HG02642 (cell line): ENCODE data around the gene MARCHF11.

Experiments used
- ATAC-seq: cut with Tn5 transposase; IDR thresholded peaks from one replicate; pipeline ENCODE4 v1.9.1; 2021; ENCODE audit warnings: mild to moderate bottlenecking; ENCODE audit not compliant: unreplicated experiment, poor library complexity

Gene MARCHF11

DNA sequence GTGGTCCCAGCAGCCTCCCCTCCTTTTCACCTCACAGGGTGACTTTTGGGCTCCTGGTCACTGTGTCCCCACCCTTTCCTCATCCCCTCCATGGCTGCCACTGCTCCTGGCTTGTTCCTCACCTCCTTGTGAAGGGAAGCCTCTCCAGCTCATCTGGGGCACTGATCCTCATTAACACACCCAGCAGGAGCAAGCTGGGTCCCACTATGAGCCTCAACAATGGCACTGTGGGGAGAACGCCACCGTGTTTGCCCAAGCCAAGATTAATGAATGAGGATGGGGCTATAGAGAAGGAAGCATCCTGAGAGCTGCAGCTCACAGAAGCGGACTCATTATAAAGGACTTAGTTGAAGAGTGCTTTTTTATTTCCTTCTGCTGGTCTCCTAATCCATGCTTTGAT, 118.4 kb downstream of the MARCHF11 start:
- ATAC-seq, result no peak

DNA sequence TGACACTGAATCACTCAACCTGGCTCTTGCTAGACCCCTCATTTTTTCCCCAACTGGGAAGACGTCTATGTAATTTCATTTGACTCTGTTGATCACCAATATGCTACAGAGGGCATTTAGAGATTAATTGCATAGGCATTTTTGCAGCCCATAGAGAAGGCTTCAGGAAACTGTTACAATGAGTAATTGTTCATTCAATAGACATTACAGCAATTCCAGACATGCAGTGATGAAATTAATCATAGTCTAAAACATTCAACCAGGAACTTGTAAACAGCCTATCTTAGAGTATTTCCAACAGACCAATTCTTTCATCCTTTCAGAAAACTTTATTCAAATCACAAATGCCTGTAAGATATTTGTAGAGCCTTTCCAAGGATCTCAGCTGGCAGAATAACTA, 122.3 kb downstream of the MARCHF11 start:
- no peak for ATAC-seq

DNA sequence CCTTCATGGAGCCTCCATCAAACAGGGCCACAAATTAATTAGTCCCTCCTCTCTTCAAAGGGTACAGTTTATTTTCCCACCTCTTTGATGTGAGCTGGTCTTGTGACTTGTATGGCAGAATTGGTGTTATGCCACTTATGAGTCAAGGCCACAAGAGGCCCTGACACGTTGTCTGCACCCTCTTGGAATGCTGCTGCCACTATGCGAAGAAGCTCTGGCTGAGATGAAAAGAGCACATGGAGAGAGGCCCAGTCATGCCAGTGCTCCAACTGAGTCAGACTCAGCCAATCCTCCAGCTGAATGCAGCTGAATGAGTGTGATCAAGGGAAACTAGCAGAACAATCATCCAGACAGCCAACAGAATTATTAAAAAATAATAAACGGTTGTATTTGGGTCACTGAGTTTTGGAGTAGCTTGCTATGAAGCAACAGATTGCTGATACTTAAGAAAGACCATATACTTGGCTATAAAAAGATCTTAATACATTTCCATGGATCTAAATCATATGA, 128.3 kb downstream of the MARCHF11 start:
- no peak for ATAC-seq

DNA sequence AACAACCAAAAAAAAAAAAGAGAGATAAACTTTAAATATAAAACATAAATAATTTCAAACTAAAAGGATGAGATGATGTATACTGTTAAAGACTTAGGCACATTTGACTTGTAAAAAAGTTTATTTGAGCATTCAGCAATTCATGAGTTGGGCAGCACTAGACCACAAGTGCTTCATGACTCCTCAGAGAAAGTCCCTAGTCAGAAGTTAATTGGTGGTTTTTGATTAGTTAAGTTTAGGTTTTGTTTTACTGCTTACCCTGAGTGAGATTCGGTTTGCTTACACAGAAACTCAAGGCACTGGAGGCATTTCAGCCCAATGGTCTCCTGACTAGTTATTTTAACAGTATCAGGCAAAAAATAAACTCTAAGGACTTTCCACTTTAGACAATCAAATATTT, 129.2 kb downstream of the MARCHF11 start:
- ATAC-seq, result no peak

DNA sequence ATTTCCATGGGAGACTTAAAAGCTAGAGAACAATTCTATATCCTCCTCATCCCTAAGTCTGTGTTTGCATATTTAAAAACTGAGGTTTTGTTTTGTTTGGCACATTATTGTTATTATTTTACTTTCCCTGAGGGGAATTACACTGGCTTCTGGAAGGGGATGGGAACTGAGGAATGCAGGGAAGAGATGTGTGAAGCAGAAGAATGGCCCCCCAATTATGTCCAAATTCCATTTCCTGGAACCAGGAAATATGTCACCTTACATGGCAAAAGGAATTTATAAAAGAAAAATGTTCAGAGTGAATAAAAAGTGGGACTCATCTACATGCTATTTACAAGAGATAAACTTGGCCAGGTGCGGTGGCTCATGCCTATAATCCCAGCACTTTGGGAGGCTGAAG, 129.8 kb downstream of the MARCHF11 start:
- no peak for ATAC-seq

DNA sequence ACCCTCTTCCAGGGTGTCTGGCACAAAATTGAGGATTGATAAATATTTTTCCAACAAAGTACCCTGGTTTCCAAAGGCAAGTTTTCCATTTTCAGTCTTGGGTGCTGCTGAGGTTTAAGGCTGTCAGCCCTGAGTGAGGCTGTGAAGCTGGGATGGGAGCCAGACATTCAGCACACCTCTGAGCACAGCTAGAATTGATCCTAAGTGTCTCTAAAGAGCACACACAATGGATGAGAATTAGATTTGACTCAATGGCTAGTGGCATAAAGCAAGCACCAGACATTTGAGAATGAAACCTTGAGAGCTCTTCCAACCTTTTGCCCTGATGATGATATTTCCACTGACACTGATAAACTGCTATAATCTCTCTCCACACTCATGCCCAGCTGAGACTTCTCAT, 131.5 kb downstream of the MARCHF11 start:
- ATAC-seq, result no peak

DNA sequence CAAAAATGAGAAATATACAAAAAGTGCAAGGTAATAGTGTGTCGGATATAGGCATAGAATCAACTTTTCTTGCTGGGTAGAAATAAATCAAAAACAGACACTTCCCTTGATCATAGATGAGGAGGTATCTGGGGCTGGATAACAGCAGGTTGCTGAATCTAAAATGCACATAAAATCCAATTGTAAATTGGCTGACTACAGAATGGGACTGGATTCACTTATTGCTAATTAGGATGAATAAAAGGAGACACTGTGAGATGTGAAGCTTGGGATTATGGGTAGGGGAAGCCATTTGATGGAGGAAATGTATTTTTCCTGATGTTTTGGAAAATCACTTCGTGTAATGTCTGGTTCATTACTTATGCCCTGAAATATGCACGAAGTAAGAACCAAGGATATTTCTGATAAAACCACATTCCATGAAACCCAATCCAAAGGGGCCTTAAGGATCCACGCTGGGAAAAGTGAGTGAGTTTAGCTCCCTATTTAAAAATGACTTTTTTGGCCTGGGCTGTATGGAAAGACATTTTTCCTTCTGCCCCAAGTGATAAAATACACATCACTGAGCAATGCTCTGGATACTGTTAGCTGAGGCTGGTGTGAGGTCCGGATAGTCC, 136.1 kb downstream of the MARCHF11 start:
- ATAC-seq, result no peak

DNA sequence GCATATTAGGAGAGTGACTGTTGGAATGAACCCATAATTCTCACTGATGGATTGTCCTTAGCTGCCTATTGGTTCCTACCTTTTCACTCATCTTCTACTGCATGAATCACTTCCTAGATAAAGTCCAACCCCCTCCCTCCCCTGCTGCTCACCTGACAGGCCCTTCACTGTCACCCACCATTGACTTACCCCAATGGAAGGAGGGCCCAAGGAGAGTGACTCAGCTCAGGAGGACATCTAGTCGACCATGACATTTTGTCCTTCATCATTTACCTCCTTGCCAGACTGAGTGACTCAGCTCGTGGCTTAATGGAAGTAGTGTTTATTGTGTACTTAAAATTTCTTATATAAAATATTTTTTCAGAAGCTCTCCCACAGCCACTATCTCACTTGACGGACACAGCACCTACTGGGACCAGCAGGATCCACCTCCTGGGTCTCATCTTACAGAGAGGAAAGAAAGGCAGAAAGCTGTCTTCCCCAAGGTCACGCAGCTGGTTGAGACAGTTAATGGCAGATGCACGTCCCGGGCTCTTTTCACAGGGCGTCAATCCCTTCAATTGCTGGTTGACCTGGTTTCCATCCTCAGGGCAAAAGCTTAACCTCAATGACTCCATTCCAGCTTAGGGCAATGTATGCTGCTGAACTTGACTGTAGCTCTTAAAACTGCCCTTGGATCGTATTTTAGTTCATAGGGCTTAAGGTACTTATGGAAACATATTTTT, 142.3 kb downstream of the MARCHF11 start:
- no peak for ATAC-seq

DNA sequence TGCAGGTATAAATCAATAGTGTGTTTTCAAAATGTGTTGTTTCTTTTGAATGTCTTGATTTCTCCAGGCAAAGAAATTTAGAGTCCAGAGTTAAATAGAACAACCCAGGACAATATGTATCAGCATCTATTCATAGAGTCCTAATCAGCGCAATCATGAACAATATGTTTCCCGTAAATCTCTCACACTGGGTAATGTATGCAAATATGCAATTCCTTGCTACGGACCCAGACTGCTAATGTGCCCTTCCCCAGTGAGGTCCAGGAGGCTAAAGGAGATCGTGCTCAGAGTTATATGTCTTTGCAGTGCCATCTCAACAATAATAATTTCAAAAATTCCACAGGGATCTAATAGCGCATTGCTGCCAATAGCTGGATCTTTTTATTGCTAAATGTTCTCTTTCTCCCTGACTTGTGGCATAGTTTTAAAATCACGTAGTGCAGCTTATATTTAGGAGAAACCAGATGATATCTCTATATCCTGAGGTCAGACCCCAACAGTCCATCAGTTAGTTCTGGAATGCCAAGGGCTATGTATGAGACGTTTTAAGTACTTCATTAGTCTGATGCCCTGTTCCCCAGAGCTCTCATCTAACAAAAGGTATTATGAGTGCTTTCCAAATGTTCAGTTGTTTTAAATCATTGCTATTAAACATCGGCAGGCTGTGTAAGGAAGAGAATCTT, 145.1 kb downstream of the MARCHF11 start:
- no peak for ATAC-seq

DNA sequence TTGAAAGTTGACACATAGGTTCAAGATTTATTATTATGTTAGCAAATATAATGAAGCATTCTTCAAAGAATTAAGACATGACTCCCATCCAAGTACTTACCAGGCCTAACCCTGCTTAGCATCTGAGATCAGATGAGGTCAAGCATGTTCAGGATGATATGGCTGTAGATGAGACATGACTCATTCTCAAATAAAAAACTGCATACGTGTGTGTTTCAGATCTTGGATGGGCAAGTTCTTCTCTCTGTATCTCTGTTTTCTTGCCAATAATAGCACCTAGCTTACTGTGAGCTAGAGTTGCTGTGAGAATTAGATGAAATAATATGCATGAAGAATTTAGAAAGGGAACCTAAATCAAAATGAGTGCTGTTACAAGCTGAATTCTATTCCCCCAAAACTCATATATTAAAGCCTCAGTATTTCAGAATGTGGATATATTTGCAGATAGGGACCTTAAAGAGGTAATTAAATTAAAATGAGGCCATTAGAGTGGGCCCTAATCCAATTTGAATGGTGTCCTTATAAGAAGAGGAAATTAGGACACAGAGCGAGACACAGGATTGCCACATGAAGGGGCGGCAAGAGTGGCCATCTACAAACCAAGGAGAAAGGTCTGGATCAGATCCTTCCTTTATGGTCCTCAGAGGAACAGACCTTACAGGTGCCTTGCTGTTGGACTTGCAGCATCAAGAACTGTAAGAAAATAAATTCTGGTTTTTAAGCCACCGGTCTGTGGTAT, 146.2 kb downstream of the MARCHF11 start:
- ATAC-seq, result no peak

DNA sequence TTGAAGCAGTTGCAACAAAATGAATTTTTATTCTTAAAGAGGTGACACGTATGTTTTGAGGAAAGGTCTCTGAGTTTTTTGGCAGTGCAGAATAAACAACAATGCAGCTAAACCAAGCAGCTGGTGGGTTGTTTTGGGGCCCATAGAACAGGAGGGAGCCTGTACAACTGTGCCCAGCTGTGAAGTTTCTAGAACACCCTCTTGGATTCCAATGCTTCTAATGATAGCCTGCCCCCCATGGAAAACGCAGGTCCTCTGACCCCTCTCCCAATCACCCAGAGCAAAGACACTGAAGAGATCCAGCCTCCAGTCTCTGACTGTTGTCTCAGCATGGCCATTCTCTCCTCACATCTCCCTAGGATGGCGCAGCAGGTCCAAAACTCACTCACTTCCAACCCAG, 150.9 kb downstream of the MARCHF11 start:
- no peak for ATAC-seq

DNA sequence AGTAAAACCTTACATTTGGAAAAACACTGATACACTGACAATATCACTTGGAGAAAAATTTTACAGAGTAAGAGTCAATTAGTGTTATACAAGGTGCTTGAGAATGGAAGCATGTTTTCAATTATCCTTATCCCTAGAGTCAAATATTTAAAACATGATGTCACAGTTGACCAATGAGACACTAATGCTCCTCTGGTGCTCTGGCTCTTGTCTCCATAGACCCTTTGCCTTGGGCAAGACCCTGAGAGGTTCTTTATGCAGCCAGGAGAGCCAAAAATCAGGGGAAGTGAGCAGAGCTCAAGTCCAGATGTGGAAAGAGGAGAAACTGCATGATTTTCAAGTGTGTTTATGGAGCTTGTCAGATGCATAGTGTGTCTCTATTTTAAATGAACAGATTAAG, 153.9 kb downstream of the MARCHF11 start:
- no peak for ATAC-seq

DNA sequence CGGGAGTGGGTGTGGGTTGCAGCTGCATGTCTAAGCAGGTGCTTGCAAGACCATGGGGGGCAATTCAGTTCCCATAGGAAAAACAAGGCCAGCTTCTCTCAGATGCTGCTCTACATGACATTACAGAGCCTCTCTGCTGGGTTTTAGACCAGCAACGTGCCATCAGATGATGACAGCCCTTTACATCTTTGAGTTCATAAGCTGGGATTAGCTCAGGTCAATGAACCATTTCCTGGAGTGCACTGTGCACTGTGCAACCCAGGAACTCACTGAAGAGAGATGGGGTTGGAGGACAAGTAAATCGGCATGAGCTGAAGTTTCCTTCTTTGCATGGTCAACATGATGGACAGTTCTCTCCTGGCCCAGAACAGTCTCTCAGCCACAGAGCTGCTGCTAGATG, 160.6 kb downstream of the MARCHF11 start:
- no peak for ATAC-seq

DNA sequence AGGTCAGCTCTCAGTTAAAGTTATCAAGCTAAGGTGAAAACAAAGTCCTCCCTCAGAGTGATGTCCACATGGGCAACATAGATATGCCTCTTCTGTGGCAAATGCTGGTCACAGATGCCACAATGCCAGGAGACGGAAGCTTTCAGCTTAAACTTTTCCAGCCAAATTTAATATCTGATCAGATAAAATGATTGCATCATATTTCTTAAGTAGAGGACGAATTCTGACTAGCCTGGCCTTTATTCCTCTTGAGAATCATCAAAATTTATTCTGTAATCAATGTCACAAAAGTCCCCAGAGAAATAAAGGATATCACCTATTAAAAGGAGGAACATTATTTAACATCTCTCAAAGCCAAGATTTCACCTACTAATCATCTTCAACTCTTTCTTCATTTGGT, 161.9 kb downstream of the MARCHF11 start:
- no peak for ATAC-seq
